EH (cell line): Measurements from ENCODE around the gene SLC7A10.
A peak's percentile ranks its signal among the peaks of the same experiment; 100 is the strongest.

Experiments
- DNase-seq: peaks from one replicate; pipeline ENCODE4 v3.0.0-alpha.2; 2015; ENCODE audit warnings: low read depth

SLC7A10 gene

GRCh38 chr19:33254245-33254824 is 28.7 kb upstream of the SLC7A10 start:
- no peak for DNase-seq

- DNase-seq, result no peak
Observed at GRCh38 chr19:33252971-33253370, 27.3 kb upstream of the SLC7A10 start.

- no peak for DNase-seq
Observed at GRCh38 chr19:33252418-33252962, 26.8 kb upstream of the SLC7A10 start.

GRCh38 chr19:33251526-33252090 is 26.0 kb upstream of the SLC7A10 start:
- DNase-seq, result no peak

- no peak for DNase-seq
Observed at GRCh38 chr19:33251076-33251475, 25.4 kb upstream of the SLC7A10 start.

- no peak for DNase-seq
Observed at GRCh38 chr19:33250500-33250899, 24.9 kb upstream of the SLC7A10 start.

GRCh38 chr19:33249740-33250366 is 24.2 kb upstream of the SLC7A10 start:
- DNase-seq, result no peak

- DNase-seq, result no peak
Observed at GRCh38 chr19:33248954-33249613, 23.4 kb upstream of the SLC7A10 start.

- no peak for DNase-seq
Observed at GRCh38 chr19:33248553-33248953, 22.9 kb upstream of the SLC7A10 start.

- no peak for DNase-seq
Observed at GRCh38 chr19:33248104-33248503, 22.5 kb upstream of the SLC7A10 start.

GRCh38 chr19:33247441-33247819 is 21.8 kb upstream of the SLC7A10 start:
- DNase-seq, result no peak

GRCh38 chr19:33246709-33247440 is 21.2 kb upstream of the SLC7A10 start:
- no peak for DNase-seq

GRCh38 chr19:33245948-33246708 is 20.5 kb upstream of the SLC7A10 start:
- no peak for DNase-seq

- no peak for DNase-seq
Observed at GRCh38 chr19:33242911-33243310, 17.3 kb upstream of the SLC7A10 start.

GRCh38 chr19:33242131-33242530 is 16.5 kb upstream of the SLC7A10 start:
- no peak for DNase-seq

- DNase-seq, result peak; percentile 26
Observed at GRCh38 chr19:33241530-33242101, 16.0 kb upstream of the SLC7A10 start.

- DNase-seq, result no peak
Observed at GRCh38 chr19:33241091-33241529, 15.5 kb upstream of the SLC7A10 start.

- DNase-seq, result no peak
Observed at GRCh38 chr19:33240181-33240771, 14.6 kb upstream of the SLC7A10 start.

GRCh38 chr19:33239223-33239975 is 13.7 kb upstream of the SLC7A10 start:
- no peak for DNase-seq
